Glutamatergic neuron (in vitro differentiated cells): ENCODE results near the gene DEFB114. TPM values are rescaled to one million over a fixed set of nuclear protein-coding genes. Genes with fewer than 3 reads are reported as not detected.
A peak's percentile ranks its signal among the peaks of the same experiment; 100 is the strongest.
"Not testable (repeated sequence)": the region's sequence is repeated elsewhere in the genome, so short reads cannot be mapped to it uniquely, and the experiment has no call there.

Experiments used
- DNase-seq: peaks from one replicate; pipeline ENCODE4 v3.0.0; 2022
- H3K27ac Mint-ChIP-seq: one replicate; pipeline ENCODE4 v1.8.0; 2020; ENCODE audit warnings: mild to moderate bottlenecking, mixed read lengths, inconsistent platforms; ENCODE audit not compliant: unreplicated experiment
- H3K27me3 Mint-ChIP-seq: one replicate; pipeline ENCODE4 v1.8.0; 2020; ENCODE audit warnings: mild to moderate bottlenecking, moderate library complexity, mixed read lengths, inconsistent platforms; ENCODE audit not compliant: unreplicated experiment
- H3K36me3 Mint-ChIP-seq: one replicate; pipeline ENCODE4 v1.8.0; 2020; ENCODE audit warnings: mild to moderate bottlenecking, mixed read lengths, inconsistent platforms; ENCODE audit not compliant: unreplicated experiment
- H3K4me1 Mint-ChIP-seq: one replicate; pipeline ENCODE4 v1.8.0; 2020; ENCODE audit warnings: mild to moderate bottlenecking, low read depth, mixed read lengths, inconsistent platforms; ENCODE audit not compliant: unreplicated experiment
- H3K4me3 Mint-ChIP-seq: one replicate; pipeline ENCODE4 v1.8.0; 2020; ENCODE audit warnings: mild to moderate bottlenecking, mixed read lengths, inconsistent platforms; ENCODE audit not compliant: unreplicated experiment
- H3K9me3 Mint-ChIP-seq: one replicate; pipeline ENCODE4 v1.8.0; 2020; ENCODE audit warnings: mild to moderate bottlenecking, moderate library complexity, mixed read lengths, inconsistent platforms; ENCODE audit not compliant: unreplicated experiment
- CTCF ChIP-seq: fragments of 200-600 bp; sonication (generic); IDR thresholded peaks from one replicate; pipeline ENCODE4 v1.5.0; 2021; ENCODE audit not compliant: partially characterized antibody, unreplicated experiment
- total RNA-seq: library from RNA; stranded (reverse); fragmentation: NEBNext Ultra II Directional; extraction: Animal tissue kit (Norgen Biotek cat#: 25700); gene quantifications from one replicate; pipeline ENCODE4 v1.2.1, GENCODE V29; 2021; ENCODE audit not compliant: unreplicated experiment

DEFB114 gene
- total RNA-seq, 1 donor from 2014 or later: not detected

GRCh38 chr6:49955847-49956246 lies 8.1 kb downstream of the DEFB114 start:
- H3K36me3 Mint-ChIP-seq: no peaks in the 10 kb centered on the region
- no peaks in the 10 kb centered on the region for H3K9me3 Mint-ChIP-seq
- no peak overlapping the region for H3K4me3 Mint-ChIP-seq
- DNase-seq: no peak
- no peak for TF ChIP-seq CTCF
- H3K27me3 Mint-ChIP-seq: no peaks in the 10 kb centered on the region
- no peaks in the 10 kb centered on the region for H3K4me1 Mint-ChIP-seq
- no peak overlapping the region for H3K27ac Mint-ChIP-seq

DNA sequence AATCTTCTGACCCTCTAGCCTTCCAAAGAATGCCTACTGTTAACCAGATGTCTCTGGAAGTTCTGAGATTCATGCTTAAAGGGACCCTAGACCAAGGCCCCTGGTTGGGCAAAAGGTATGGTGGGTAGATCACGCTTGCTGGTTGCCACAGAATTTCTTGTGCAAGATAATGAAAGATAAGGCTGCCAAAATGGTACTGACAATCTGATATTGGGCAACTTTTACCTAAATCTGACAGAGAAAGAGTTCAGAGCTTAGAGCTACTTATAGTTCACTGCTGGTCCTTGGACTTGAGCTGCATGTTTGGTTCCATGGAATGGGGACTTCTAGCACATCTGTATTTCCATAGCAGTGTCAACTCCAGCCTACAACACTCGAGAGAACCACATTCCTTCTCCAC lies 12.0 kb downstream of the DEFB114 start:
- Mint-ChIP-seq H3K27me3 (no peaks in the 10 kb centered on the region), H3K4me1 (no peaks in the 10 kb centered on the region), H3K27ac (no peak overlapping the region), H3K36me3 (no peaks in the 10 kb centered on the region), H3K4me3 (no peak overlapping the region), H3K9me3 (no peaks in the 10 kb centered on the region)
- no peak for DNase-seq
- no peak for TF ChIP-seq CTCF

DNA sequence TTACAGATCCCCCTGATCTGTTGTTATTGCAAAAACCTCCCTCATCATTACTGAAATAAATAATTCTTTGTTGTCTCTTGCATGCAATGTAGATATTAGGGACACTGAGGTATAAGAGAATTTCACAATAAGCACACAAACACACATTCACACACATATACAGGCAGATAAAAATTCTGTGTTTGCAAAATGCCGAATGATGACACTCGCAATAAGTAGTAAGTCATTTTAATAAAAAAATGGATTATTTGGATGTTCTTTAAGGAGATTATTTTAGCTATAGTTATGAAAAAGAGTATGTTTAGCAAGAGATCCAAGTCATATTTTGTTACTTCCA lies 13.6 kb downstream of the DEFB114 start:
- Mint-ChIP-seq H3K4me1 (no peaks in the 10 kb centered on the region), H3K9me3 (no peaks in the 10 kb centered on the region), H3K27me3 (no peaks in the 10 kb centered on the region), H3K27ac (peak overlapping the region; percentile 20), H3K4me3 (no peak overlapping the region), H3K36me3 (no peaks in the 10 kb centered on the region)
- no peak for TF ChIP-seq CTCF
- DNase-seq: no peak

DNA sequence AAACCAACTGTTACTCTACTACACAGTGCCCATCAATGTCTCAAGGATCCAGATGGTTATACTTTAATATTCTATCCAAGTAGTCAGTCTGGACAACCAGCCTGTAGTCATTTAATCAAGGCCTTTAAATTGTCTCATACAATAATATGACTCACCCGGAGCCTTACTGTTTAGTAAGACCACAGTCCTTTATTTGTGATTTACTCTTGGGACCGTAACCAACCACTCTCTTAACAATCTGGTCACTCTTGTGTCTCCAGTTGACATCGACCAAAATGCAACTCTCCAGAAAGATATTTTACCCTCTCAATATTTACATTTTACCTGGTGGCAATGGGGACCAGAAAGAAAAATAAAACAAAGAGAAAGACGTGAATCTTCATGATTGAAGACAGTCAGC lies 14.9 kb downstream of the DEFB114 start:
- Mint-ChIP-seq H3K4me1 (no peaks in the 10 kb centered on the region), H3K27ac (peak overlapping the region; percentile 14), H3K36me3 (peaks cover 5% of the 10 kb centered on the region), H3K27me3 (no peaks in the 10 kb centered on the region), H3K4me3 (peak overlapping the region; percentile 44), H3K9me3 (no peaks in the 10 kb centered on the region)
- TF ChIP-seq CTCF: no peak
- DNase-seq: no peak

GRCh38 chr6:49946835-49947234 lies 17.1 kb downstream of the DEFB114 start:
- Mint-ChIP-seq H3K4me1 (no peaks in the 10 kb centered on the region), H3K27ac (no peak overlapping the region), H3K36me3 (peaks cover 5% of the 10 kb centered on the region), H3K4me3 (no peak overlapping the region), H3K9me3 (no peaks in the 10 kb centered on the region), H3K27me3 (no peaks in the 10 kb centered on the region)
- no peak for DNase-seq
- TF ChIP-seq CTCF: no peak

DNA sequence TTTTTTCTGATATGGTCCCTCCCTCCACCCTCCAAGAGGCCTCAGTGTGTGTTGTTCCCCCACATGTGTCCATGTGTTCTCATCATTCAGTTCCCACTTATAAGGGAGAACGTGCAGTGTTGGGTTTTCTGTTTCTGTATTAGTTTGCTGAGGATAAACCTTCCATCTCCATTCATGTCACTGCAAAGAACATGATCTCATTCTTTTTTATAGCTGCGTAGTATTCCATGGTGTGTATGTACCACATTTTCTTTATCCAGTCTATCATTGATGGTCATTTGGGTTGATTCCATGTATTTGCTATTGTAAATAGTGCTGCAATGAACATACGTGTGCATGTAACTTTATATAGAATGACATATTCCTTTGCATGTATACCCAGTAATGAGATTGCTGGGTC lies 19.9 kb downstream of the DEFB114 start:
- H3K27ac Mint-ChIP-seq, H3K4me3 Mint-ChIP-seq, H3K27me3 Mint-ChIP-seq, H3K36me3 Mint-ChIP-seq, H3K4me1 Mint-ChIP-seq, DNase-seq, H3K9me3 Mint-ChIP-seq: not testable (repeated sequence)
